UCSD-AML1 (cell line): ENCODE results near the gene PTPRJ.

ENCODE experiments used
- DNase-seq: peaks from one replicate; lab custom pipeline; 2025; ENCODE audit not compliant: unreplicated experiment; lab: John Stamatoyannopoulos, UW

The PTPRJ gene

DNA sequence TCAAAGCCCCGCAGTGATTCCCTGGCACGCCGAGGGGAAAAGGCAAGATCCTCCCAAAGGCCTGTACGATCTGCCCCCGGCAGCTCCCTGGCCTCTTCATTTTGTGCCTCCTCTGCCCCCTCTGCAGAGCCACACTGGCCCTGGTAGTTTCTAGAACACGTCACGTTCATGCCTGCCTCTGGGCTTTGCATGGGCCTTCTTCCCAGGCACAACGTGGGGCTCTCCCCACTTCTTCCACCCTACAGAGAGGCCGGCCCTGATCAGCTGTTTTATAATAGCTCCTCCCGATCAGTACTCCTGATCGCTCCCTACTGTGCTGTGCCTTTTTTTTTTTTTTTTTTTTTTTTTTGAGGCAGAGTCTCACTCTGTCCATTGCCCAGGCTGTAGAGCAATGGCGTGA, 78.4 kb downstream of the PTPRJ start:
- no peak for DNase-seq

- no peak for DNase-seq
Measured at GRCh38 chr11:48062649-48063048, 82.3 kb downstream of the PTPRJ start.

DNA sequence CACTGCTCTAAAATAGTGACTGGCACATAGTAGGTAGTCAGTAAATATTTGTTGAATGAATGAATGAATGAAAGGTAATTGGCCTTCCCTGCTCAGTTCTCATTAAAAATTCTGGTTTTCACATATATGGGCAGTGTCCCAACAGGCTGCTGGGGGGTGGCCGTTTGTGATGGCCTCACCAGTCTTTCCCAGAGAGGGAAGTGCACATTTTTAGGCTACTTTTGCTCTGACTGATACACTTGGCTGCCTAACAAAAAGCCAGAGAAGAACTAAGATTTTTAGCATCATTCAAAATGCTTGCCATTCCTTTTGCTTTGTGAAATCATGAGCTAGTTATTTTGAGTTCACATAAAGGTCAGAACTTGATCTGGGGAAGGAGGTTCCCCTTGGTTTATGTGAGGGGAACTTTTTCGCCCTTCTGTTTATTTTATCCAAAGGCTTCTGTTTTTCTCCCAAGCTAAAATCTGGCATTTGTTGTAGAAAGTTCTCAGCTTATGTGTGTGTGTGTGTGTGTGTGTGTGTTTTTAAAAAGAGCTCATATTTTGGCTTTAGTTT, 83.1 kb downstream of the PTPRJ start:
- DNase-seq: no peak

DNA sequence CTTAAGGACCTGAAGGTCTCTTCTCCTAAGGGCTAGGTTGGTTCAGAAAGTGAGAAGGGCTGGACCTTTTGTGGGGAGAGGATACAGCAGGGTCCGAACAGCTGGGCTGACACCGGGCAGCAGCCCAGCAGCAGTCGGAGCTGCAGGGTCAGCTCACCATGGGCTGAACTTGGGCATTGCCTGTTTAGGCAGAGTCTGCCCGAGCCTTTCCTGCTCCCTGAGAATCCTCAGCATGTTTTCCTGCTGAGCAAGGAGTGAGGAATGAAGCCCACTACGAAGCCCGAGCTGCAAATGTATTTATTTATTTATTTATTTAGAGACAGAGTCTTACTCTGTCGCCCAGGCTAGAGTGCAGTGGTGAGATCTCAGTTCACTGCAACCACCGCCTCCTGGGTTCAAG, 83.9 kb downstream of the PTPRJ start:
- no peak for DNase-seq

- DNase-seq: peak; percentile 57
Measured at GRCh38 chr11:48066881-48067800, 86.8 kb downstream of the PTPRJ start.

- no peak for DNase-seq
Measured at GRCh38 chr11:48073031-48073861, 92.9 kb downstream of the PTPRJ start.

GRCh38 chr11:48074425-48075181, 94.2 kb downstream of the PTPRJ start:
- no peak for DNase-seq

- DNase-seq: no peak
Measured at GRCh38 chr11:48075637-48076036, 95.3 kb downstream of the PTPRJ start.

DNA sequence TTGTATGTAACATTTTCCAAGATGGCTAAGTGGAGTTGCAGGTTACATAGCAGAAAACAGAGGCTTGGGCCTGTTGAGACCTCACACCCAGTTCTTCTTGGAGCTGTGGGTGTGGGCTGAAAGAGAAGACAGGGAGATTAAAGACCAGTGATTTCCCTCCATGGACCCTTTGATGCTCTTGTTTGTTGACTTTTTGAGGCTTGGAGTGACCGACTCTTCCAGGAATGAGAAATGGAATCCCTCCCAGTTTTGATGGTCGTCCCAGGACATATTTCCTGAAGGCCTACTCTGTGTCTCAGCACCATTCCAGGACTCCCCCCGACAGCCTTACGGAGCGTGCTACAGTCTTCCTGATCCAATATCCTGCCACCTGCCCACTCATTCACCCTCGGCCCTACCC, 96.9 kb downstream of the PTPRJ start:
- DNase-seq: no peak

DNA sequence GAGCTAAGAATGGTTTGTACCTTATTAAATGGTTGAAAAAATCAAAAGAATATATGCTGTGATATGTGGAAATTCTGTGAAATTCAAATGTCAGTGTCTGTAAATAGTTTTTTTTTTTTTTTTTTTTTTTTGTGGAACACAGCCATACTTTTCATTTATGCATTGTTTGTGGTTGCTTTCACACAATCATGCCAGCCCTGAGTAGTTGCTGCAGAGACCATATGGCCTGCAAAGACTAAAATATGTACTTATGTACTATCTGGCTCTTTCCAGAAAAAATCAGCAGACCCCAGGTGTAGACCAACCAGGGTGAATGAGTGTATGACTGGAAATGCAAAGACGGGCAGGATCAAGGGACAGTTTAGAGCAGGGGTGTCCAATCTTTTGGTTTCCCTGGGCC, 98.3 kb downstream of the PTPRJ start:
- DNase-seq: no peak

DNA sequence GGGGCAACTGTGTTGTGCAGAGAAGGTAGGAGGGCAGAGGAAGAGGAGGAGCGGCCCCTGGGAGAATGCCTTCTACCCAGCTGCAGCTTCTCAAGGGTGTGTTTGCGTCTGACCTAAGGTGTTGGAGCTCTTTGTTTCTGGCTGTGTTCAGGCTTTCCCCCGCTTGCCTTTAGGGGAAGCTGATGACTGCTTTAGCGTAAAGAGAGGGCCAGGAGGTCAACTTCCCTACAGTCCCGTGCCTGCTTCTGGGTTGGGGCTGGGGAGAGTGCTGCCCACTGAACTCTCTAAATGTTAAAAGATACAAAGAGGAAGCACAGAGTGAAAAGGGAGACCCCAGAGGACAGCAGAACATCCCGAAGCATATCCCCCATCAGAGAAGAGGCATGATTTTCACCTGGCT, 99.2 kb downstream of the PTPRJ start:
- DNase-seq: no peak

DNA sequence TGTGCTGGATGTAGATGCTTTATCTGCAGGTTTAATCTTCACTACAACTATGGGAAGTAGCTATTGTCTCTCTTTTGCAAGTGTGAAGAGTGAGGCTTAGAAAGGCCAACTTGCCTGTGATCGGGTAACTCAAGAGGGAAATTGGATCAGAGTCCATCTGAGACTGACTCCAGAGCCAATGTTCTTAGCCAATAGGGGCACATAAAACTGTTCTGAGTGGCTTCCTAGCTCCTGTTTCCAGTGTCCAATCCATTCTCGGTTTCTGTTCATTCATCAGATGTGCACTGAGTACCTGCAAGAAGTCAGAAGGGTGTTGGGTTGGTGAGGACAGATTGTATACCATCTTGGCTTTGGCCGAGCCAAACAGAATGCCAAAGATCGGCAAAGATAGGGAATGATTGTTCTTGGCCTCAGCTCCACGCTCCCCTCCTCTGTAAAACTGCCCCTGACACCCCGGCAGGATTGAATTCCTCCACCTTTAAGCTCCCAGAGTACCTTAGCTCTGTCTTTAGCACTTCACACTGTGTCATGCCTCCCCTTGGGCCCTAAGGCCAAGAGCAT, 100.0 kb downstream of the PTPRJ start:
- DNase-seq: no peak

GRCh38 chr11:48081151-48082010, 101.0 kb downstream of the PTPRJ start:
- DNase-seq: peak; percentile 74

DNA sequence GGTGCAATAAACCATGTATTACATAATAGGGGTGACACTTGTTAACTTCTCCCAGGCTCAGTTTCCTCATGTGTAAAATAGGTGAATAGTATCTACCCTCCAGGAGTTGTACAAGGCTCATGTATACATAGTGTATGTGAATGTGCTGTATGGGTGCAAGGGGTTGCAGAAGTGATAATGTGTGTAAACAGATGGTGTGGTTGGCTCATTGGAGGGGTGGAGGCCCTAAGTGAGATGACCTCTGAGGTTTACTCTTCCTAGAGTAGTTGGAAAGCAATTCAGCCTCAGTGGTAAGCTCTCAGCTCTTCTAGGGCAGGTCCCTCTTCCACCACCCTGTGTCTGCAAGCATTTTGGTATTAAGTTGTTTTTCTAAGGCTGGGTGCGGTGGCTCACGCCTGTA, 102.4 kb downstream of the PTPRJ start:
- no peak for DNase-seq

GRCh38 chr11:48083421-48083820, 103.1 kb downstream of the PTPRJ start:
- DNase-seq: no peak

- no peak for DNase-seq
Measured at GRCh38 chr11:48085688-48086087, 105.3 kb downstream of the PTPRJ start.

- no peak for DNase-seq
Measured at GRCh38 chr11:48087422-48087821, 107.1 kb downstream of the PTPRJ start.

GRCh38 chr11:48087974-48088681, 107.8 kb downstream of the PTPRJ start:
- DNase-seq: no peak

- no peak for DNase-seq
Measured at GRCh38 chr11:48088682-48089050, 108.3 kb downstream of the PTPRJ start.
